ENCODE measurements around the gene GRK3.

Gene GRK3

DNA sequence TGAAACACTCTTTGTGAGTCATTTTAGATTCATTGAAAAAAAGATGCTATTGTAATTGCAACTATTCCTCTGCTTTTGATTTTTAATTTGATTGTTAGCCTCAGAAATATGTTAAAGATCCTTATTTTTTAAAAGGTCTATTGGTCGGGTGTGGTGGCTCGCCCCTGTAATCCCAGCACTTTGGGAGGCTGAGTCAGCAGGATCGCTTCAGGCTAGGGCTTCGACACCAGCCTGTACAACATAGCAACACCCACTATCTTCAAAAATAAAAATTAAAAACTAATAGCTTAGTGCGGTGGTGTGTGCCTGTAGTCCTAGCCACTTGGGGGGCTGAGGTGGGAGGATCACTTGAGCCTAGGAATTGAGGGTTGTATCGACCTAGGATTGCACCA is 105.6 kb downstream of the GRK3 start:
- DNase-seq, result no peak

DNA sequence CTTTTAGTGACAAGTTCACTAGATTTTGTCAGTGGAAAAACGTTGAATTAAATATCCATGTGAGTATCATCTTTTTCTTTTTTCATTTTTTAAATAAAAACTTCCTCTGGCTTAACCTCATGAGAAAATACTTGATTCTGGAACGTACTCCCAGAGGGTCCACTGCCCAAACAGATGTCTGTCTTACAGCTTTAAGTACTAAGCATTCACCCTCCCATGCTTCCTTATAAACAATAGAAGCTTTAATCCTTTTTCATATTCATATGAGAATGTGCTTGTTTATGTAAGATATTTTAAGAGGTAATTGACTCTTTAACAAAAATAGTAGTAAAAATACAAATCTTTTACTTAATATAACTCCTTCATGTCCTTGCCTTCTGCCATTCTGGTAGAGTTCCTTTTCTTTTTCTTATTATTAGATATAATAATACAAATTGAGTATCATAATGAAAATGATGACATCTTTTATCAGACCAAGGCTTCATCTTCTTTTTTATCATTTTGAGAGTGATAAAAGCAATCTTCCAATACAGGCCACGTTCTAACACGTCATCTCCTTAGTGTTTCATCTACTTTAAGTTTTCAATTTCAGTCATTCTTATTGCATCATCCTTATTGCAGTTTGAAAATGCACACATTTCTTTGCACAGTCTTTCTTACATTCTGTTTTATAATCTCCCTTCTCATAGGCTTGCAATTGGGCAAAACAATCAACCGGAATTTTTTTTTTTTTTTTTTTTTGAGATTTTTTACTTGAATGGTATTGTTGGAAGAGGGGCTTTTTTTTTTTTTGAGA is 108.0 kb downstream of the GRK3 start:
- no peak for DNase-seq

DNA sequence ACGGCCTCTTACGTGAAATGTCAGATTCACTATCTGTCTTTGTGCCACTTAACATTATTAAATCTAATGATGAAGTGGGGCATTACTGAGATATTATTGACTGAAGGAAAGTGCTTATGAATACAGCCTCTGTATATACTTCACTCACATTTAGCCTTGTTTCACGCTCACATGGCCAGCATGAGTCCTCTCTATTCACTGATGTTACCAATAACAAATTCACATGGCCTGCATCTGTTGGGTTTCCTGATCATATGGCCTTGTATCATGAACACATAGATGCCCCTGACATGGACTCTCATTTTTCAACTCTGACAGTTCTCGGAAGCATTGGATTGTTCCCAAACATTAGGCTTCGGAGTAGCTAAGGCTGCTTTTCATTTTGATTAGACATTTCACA is 109.2 kb downstream of the GRK3 start:
- no peak for DNase-seq

DNA sequence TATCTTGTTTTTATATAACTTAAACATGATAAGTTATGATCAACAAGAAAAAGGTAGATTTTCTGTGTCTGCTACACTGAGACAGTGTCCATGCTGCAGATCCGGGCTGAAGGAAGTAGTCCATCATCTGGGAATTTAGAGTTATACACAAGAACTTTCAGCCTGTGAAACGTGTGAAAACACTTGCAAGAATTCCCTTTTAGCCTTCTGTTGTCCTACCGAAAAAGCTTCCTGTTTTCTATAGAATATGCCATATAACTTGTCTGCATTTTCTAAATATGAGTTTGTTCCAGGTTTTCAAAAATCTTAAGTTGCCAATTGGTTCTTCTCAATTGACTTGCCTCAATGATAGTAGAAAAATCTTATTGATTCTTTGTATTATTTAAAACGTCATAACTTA is 113.2 kb downstream of the GRK3 start:
- no peak for DNase-seq

DNA sequence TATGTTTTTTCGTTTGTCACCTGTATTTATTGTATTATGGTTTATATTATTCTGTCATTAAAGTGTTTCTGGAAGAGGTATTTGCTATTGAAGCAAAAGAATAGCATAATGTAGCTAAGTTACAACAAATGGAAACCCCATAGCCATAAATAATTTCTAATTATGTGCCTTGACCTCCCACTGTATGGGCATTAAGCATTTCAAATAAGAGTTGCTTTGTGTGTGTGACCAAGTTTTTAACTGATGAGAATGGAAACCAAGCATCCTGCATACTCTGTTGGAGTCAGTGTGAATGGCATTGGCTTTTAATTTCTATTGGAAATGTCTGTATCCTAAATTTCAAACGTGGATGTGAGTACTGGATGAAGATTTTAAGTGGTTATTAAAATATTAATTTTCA is 115.6 kb downstream of the GRK3 start:
- no peak for DNase-seq

DNA sequence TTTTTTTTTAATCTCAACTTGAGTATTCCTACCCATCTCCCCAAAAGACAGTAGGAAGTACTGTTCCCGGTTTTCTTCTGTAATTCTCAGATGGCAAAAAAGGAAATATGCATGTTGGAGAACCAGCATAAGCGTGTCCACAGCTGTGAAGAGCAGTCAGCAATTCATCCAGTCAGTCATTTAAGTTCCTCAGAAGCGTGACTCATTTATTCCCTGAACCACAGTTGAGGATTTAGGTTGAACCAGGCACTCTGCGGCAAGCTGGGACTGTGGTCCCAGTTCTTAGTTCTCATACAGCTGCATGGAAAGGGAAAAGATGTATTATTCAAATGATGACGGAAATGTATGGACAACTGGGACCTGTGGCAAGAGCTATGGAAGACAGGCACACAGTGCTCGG is 116.5 kb downstream of the GRK3 start:
- DNase-seq, result no peak

DNA sequence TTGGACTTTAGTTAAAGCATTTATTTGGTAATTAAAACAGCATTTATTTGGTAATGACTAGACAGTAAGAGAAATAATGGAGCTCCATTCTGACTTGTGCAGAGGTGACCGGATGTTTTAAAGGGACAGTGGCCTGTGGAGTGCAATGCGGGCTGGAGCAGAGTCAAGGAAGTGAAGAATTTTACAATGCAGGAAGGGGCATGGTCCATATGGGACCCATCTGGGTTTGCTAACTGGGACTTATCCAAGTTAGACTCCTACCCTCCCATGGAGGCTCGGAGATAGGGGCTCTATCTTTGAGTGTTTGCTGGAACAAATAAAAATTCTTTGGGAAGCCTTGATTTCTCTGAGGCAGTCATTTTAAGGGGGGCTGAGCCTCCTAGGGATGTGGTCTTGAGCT is 117.6 kb downstream of the GRK3 start:
- DNase-seq, result no peak

DNA sequence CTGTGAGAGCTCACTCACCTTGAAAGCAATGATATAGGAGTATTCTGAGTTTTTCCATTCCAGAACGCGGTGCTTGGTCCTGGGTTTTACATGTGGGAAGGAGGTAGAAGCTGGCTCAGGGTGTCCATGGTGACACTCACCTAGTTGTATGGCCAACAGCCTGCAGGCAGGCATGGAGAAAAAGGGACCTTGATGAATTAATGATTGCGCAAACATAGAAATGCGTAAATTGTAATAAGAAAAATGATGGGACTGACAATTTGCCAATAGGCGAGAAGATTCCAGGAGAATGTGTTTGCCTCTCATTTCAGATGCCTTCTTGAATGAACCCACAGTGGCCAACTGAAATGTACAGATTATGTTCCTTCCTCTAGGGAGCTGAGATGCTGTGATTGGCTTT is 124.2 kb downstream of the GRK3 start:
- DNase-seq, result no peak

DNA sequence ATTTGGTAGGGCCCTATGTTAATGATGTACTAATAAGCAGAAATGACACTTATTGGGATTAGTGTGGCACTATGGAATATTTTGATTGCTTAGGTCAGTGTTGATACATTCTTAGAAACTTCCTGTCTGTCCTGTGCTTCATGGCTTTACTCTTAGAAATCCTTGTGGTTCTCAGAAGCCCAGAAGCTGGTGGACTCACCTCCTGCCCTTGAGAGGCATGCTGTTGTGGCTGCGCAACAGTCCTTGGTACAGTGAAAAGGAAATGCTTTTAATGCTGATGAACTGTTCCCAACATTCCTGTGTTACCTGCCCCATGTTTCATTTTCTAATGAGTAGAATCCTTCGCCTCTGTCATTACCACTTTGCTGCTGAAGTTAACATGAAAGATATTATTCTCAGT is 125.2 kb downstream of the GRK3 start:
- DNase-seq, result no peak

DNA sequence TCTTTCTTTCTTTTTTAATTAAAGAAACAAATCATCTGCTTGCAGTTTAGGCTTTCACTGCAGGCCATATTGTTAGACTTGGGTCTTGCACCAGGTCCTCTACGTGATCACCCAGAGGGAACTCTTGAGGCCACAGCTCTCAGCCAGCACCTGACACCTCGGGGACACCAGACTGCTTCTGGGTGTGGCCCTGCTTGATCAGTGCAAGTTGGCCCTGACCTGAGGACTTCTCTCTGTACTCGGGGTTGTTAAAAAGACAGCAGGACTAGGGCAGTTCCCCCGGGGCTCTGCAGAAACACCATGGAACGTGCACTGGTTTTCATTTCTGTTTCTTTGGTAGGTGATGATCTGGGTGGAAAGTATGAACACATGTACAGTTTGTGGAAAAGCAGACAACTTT is 126.3 kb downstream of the GRK3 start:
- DNase-seq, result no peak

DNA sequence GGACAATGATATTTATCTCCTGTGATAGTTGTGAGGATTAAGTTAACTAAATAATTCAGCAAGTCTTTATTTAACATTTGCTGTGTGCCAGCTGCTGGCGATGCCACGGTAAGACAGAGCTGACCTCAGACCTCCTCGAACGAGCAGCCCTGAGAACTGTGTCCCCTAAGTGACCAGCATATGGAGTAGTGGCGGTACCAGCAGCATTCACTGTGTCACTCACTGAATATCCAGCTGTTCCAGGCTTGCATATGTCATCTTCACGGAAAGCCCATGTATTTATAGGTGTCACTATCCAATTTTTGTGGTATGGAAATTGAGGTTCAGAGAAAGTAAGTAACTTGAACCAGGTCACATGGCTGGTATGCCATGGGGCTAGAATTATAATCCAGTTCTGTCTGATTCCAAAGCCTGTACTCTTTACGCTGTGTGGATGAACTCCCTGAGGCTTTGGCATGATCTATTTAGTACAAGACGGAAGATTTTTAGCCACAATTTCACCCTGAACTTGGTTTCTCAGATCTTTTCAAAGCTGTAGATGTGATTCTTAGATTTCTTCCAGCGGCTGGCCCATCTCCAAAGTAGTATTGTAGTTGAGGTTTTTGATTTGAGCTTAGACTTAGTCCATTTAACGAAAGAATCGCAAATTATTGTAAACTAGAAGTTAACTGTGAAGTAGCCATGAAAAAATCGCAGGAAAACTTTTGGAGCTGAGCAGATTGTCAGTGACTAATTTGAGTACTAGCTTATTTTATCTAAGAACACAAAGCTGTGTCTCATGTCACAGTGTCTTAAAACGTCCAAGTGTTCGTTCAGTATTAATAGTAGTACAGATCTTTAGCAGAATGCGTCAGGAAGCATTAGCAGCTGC is 128.2 kb downstream of the GRK3 start:
- no peak for DNase-seq

DNA sequence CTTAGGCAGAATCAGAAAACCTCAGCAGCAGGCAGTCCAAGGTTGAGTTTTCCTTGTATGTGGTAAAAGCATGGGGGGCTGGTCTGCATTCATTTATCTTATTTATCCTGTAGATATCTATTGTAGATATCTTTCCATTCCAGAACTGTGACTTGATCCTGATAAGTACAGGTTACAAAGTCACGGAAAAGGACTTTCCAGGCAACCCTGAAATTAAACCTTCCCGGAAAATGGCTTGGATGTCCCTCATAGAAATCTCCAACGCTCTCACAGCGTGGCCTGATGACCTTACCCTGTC is 128.7 kb downstream of the GRK3 start:
- DNase-seq, result no peak

DNA sequence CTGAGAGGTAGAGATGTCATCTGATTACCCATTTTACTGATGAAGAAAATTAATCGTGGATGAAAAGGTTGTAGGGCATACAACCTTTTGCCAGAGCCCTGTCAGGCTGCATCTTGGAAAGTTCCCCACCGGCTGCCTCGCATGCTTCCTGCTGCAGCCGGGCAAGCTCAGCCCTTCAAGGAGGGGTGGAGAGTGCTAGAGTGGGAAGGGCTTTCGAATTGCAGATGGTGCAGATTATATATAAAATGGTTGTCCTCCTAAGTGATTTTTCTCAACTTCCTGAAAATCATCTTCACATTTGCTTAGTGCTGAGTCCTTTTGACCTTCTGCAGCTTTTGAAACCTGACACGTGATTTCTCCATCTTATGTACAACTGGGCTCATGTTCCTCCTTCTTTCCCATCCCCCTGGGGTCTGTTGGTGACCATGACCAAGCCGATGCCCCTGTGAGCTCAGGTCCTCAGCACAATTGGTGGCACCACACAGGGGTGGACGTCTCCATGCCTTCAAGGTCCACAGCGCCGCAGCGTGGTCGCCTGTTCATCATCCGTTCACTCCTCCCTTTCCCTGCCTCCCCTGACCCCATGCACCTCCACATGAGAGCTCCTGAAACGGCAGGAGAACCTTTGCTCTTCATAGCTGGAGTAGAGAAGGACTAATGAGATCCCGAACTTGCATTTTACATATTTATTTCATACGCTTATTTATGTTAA is 129.9 kb downstream of the GRK3 start:
- no peak for DNase-seq

DNA sequence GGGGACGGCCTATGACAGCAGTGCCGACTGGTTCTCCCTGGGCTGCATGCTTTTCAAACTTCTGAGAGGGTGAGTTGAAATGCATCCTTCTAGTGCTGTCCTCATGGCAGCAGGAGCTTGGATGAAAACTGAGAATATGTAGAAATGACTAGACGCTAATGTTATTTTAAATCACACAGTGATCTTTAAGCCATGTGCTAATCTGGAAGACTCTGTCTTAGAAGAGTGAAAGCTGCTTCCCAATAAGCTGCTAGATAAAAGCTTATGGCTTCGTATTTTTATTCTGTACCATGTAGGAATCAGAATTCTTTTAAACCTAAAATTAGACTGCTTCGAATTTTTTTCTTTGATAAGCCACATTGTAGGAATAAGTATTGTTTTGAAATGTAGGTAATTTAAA is 130.7 kb downstream of the GRK3 start:
- no peak for DNase-seq

DNA sequence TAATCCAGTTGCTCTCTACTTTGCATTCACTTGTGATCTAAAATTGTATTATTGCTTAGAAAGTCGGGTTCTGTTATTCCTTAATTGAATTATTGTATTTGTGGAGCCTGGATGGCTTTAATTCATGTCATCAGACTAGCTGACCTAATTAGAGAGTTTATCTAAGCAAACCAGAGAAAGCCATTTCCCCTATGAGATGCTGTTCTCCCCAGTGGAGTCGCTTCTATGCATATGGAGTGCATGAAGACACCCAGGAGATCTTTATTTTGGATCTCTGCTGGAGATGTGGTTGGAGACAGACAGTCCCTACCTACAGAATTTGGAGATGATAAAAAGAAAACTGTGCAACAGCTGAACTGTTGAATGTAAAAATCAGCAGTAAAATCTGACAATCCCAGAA is 132.3 kb downstream of the GRK3 start:
- DNase-seq, result no peak

DNA sequence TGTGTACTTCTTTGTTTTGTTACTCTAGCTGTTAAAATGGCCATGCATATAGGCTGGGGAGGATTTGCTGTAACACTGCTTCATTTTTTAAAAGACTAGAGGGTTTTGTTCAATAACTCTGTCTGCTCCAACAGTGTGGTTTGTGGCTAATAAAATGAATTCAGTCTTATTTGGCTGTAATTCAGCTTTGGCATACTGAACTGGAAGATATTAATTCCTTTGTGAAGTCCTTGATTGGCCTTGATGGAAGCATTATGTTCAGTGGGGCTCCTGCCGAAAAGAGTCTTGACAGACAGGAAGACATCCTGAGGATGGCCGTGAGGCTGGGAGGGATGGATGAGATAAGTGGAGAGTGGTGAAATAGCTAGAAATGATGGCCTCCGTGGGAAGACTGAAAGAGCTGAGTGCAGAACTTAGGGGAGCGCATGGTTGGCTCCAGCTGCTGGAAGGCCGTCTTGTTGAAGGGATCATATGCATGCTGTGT is 132.7 kb downstream of the GRK3 start:
- no peak for DNase-seq

DNA sequence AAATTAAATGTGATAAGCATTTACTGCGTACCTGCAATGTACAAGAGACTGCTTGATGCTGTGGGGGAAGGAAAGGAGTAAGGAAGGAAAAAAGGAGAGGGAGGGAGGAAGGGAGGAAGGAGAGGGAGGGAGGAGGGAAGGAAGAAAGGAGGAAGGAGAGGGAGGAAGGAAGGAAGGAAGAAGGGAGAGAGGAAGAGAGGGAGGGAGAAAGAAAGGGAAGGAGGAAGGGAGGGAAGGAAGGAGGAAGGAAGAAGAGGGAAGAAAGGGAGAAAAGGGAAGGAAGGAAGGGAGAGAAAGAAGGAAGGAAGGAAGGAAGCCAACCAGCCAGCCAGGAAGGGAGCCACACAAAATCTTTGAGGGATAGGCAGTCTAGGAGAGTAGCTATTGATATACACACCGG is 133.5 kb downstream of the GRK3 start:
- DNase-seq, result no peak

DNA sequence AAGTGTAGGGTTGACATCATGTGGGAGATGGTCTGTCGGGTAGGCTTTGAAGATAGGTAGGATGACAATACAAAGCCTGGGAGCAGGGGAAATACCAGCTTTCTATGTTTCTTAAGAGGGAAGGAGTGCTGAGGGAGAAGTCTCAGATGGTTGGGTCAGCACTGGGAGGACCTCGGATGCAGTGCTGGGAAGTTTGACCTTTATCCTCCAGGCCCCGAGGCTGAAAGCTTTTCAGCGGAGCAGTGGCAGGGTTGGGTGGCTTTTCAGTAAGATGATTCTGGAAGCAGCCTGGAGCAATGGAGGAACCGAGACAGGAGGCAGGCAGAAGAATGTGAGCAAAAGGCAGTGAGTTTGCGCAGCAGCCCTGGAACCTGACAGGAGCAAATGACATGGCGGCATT is 134.0 kb downstream of the GRK3 start:
- DNase-seq, result no peak

DNA sequence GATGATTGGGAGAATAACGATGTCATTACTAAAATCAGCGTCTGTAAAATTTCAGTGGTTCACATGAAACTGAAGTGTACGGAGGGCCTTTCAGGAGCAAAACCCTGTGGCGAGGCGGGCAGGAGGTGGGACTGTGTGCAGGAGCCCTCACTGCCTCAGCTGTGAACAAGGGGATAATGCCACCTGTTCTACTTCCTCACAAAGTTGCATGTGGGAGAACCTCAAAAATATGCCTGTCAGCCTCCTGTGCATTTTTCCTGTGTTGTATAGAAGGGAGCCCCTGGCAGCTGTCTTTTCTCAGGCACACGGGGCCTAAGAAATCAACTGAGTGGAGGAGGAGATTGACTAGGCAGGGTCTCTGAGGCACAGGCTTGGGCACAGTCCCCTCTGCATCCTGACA is 134.5 kb downstream of the GRK3 start:
- no peak for DNase-seq

DNA sequence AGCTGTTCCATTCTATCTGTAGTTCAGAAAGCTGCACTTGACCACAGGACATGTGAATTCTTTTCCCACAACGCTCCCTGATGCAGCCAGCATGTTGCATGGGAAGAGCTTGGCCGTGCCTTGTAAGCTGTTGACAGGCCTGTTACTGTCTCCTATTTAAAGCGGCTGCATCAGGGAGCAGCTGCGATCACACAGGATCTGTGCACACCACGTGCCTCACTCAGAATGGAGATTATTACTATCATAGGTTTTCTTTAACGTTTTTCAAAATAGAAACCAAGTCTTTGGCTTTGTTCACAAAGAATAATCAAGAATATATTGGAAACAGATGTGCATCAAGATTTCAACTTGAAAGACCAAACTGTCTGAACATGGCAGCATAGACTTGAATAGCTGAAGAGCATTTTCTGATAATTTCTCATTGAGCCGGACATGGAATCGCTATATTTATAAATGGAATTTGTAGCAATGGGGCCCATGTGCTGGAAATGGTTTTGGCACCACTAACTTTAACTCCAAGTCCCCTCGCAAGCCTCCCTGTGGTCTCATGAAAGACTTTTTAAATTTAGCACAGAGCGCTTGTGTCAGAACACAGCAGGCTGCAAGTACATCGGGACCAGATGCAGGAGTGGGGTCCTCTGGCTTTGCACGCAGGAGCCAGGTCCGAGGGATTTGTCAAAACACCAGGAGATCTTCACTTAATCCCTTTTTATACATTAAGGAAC is 136.7 kb downstream of the GRK3 start:
- DNase-seq, result no peak

DNA sequence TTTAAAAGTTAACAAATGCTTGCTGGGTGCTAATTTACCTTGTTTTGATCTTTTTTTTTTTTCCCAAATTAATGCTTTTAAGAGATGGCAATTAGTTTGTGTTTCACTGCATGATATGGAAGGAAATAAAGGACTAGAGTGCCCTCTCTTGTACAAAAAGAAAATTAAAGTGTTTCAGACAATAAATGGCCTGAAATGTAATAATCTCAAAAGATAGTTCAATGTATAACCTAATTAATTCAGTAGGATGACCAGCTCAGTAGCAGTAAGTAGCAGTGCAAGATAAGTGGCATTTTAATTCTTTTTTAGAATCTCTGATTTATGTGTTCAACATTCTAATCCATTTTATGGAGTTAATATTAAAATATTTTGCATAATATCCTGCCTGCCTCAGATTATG is 137.6 kb downstream of the GRK3 start:
- DNase-seq, result no peak

DNA sequence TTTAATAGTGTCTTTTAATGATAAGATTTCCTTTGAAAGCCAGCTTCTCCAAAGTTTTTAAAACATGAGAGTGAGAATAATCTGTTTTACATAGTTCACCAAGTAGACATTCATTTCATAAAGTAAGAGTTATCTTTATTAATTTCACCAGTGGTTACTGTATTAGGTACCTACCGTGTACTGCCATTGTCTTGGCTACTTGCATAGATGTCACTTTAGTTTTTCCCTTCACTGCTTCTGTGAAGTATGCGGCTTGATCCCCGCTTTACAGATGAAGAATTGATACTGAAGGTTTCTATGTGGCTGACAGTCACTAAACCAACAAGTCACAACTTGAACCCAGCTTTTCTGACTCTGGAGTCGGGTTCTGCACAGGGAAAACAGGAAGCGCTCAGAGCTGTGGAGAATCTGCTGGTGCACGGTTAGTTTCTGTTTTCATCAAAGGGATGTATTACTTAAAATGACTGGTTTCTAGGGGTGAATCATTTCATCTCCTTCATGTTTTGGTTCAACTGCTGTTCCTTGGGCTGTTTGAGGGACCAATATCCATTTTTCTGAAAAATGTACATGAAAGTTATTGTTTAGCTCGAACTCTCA is 138.2 kb downstream of the GRK3 start:
- no peak for DNase-seq

DNA sequence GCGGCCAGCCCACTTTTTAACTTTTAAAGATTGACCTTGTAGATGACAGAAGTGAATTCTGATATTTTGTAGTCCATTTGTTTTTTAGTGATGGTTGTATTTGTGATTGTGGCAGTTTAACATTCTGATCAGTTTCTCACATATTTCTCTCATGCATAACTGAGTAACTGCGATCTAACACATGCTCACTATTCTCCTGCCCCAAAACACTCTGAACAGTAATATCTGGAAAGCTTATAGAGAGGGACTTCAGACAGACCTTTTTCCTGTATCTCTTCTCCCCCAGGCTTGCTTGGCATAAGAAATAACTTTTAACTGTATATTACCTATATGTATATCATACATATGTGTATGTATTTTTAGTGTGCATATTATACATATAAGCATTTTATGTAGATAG is 140.2 kb downstream of the GRK3 start:
- no peak for DNase-seq

Measured in activated naive CD4-positive, alpha-beta T cell treated with Interleukin-2 at 50 U/mL for 16 hours (primary cell).